Cortex of kidney (tissue), 1 donor: ENCODE results near the gene DDT.
"Not testable (repeated sequence)": the region's sequence is repeated elsewhere in the genome, so short reads cannot be mapped to it uniquely, and the experiment has no call there.

Source experiments
- DNase-seq: peaks from one replicate; lab custom pipeline; 2025; lab: John Stamatoyannopoulos, UW

Gene DDT

GRCh38 chr22:23952794-23953405 lies 21.3 kb downstream of the DDT start:
- not testable (repeated sequence) for DNase-seq

- not testable (repeated sequence) for DNase-seq
Observed at GRCh38 chr22:23951383-23951782, 22.9 kb downstream of the DDT start.

- DNase-seq: not testable (repeated sequence)
Observed at GRCh38 chr22:23949764-23950163, 24.5 kb downstream of the DDT start.

- DNase-seq: not testable (repeated sequence)
Observed at GRCh38 chr22:23947391-23947790, 26.9 kb downstream of the DDT start.

- not testable (repeated sequence) for DNase-seq
Observed at GRCh38 chr22:23940166-23940565, 34.1 kb downstream of the DDT start.

GRCh38 chr22:23939017-23939357 lies 35.3 kb downstream of the DDT start:
- DNase-seq: no peak

GRCh38 chr22:23938328-23939016 lies 35.8 kb downstream of the DDT start:
- no peak for DNase-seq

- no peak for DNase-seq
Observed at GRCh38 chr22:23926561-23926960, 47.7 kb downstream of the DDT start.

GRCh38 chr22:23925020-23925606 lies 49.1 kb downstream of the DDT start:
- DNase-seq: no peak

- DNase-seq: no peak
Observed at GRCh38 chr22:23922921-23923320, 51.3 kb downstream of the DDT start.

GRCh38 chr22:23921586-23922201 lies 52.5 kb downstream of the DDT start:
- not testable (repeated sequence) for DNase-seq
